IPS-NIHi7 (cell line): Measurements from ENCODE around the gene ISOC1.
A peak's percentile ranks its signal among the peaks of the same experiment; 100 is the strongest.

Experiments used
- DNase-seq: peaks from one replicate; pipeline ENCODE4 v3.0.0; 2012; ENCODE audit warnings: mixed read lengths; ENCODE audit errors: extremely low spot score

ISOC1 gene

DNA sequence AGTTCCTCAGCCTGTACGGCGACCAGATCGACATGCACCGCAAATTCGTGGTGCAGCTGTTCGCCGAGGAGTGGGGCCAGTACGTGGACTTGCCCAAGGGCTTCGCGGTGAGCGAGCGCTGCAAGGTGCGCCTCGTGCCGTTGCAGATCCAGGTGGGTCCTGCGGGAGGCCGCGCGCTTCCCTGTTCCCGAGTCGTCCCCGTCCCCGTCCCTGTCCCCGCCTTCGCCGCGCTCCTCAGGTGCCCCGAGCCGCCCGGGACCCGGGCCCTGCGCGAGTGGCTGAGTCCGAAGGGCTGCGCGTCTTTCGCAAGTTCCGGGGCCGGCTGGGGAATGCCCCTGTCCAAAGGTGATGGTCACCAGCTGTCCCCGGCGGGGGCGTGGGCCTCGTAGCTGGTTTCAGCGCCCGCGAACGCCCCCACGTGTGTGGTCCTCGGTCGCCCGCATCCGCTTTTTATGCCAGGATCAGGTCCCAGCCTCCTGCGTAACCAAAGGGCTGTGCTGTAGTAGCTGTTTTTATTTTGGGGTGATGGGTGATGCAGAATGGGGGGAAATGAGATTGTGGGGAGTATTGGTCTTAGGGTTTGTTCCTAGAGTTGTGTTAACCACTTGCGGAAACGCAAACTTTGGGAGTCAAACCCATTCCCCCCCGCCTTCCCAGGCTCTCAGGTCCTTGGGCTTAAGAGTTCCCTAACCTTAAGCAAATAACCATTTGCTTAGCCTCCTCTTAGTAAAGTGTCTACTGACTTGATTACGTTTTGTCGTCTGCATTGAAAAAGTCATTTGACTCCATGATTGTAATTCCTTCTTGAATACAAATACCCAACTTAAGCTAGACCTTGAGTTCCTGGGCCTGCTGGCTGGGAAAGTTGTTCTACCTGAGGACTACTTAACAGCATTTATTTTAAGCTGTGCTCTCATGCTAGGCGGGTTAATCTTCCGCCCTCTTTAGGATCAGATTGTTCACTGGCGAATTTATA is 663 bp downstream of the ISOC1 start:
- peak; percentile 35 for DNase-seq

DNA sequence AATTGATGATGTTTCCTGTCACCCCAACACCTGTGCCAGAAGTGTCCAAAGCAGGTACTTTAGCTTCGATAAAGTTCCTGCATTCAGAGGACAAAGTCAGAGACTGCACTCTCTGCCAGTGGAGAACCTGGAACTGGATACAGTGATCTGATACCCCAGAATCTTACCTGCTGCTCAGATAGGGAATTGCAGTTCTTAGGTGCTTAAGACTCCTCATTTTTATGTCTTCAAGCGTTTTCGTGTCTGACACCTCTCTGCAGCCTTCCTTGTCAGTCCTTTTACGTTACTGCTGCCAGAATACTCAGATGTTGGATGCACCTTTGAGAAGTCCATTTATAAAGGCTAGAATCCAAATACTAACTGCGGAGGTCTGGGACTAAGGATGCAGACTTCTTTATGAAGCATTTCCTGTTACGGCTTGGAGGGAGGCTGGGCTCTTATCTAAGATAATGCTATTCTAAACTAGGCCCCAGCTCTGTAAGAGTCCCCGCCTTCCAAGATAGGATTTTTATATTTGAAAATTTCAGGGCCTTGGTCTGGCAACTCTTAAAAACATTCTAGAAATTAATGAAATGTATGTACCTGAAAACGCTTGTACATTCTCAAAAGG is 1.9 kb downstream of the ISOC1 start:
- DNase-seq = no peak

DNA sequence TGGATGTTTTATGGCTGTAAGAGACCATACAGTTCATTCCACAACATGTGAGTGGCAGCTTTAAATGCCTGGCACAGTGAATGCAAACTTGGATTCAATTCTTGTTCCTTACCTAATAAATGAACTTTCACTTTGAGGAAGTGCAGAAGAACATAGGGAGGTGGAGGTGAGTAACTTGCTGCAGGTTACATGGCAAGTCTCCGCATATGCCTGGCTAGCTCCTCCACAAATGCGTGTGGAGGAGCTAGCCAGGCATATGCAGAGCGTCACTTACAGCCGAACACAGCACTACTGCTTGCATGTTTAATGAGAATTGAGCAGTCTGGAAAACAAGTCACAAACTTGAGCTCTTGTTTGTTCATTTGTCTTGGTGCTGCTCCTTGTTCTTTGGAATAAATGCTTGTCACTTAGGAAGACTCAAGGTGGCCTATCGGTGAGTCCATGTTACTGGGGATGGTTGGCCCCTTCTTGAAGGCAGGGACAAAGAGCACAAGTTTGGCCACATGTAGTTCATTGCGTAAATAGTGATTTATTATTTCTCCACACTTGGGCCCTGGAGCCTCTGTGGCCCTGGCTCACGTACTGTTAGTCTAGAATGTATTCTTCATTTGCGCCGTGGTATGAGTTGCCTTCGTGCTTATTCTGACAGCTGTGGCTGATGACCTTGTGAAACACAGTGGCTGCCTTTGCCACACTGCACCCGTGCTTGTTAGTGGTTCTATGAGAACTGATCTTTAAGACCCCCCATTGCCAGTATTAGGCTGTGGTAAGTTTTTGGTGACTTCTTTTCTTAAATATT is 3.1 kb downstream of the ISOC1 start:
- DNase-seq = no peak

DNA sequence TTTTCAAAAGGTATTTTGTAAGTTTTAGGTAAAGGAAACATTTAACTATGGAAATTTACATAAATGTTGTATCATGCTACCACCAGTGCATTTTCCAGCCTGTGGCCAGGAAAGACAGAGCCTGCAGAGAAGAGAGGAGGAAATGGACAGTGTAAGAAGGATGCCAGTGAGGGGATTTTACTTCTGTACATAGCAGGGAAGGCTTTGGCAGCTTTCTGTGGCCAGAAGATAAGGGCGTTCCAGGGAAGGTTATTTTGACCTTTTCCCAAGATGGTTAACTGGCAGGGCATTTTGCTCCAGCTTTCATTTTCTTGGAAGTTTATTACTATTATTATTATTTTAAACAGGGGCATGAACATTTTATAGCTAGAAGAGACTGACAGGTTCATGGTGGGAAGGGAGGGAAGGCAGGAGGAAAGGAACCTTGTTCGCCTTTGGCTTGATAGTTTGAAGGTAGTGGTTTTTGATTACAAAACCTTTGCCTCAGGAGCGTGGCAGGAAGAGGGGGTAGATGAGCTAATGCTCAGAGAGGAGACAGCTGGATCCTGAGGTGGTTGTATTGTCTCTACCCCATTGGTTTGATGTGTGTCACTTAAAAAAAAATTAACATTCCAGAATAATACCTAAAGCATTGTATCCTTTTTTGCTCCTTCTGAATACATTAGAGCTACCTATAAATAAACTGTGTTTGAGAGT is 4.1 kb downstream of the ISOC1 start:
- no peak for DNase-seq

DNA sequence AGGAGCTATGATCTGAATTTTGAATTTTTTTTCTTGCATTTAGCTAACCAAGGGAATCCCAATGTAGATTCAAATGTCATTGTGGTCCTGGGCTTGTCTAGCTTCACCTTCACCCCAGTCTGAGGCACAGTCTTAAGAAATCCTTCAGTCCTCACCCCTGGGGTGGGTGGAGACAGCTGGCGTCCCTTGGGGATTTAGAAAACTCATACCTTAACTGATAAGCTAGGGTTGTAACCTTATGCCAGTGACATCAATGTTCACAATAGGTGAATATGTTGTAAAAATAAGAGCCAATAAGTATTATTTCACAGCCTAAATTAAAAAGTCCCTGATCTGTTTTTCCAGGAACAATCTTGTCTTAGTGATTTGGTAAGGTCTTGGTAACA is 4.6 kb downstream of the ISOC1 start:
- DNase-seq = no peak

DNA sequence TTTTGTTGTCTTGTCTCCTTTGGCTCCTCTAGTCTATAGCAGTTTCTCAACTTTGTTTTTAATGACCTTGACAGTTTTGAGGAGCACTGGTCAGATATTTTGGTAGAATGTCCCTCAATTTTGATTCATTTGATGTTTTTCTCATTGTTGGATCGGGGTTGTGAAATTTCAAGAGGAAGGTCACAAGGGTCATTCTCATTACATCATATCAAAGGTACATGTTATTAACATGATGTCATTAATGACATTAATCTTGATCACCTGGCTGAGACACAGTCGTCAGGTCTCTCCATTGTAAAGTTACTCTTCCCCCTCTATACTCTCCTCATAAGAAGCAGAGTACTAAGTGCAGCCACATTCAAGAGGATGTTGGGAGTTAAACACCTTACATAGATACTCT is 7.2 kb downstream of the ISOC1 start:
- no peak for DNase-seq

DNA sequence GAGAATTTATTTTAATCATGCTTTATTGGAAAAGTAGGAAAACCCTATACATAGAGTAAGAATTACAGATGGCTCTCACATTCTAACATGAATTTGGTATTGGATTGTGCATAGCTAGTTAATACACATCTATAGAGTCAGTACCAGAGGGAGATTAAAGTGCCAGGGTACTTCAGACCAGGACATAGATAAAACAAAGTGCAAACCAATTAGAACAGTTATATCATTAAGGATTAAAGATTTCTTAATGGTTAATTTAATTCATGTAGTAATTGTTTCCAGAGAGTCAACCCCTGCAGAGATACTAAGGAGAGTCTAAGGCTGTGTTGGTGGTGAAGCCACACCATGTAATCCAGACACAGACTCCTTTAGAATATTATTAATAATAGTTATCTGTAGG is 8.8 kb downstream of the ISOC1 start:
- no peak for DNase-seq

DNA sequence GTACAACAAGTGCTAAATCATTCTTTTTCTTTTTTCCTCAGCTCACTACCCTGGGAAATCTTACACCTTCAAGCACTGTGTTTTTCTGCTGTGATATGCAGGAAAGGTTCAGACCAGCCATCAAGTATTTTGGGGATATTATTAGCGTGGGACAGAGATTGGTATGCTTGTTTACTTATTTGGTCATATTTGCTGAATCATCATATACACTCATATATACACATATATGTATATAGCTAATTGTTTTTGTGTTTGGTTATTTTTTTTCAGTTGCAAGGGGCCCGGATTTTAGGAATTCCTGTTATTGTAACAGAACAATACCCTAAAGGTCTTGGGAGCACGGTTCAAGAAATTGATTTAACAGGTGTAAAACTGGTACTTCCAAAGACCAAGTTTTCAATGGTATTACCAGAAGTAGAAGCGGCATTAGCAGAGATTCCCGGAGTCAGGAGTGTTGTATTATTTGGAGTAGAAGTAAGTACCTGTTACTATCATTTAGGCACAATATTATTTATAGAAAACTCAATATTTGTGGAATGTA is 10.4 kb downstream of the ISOC1 start:
- DNase-seq = no peak

DNA sequence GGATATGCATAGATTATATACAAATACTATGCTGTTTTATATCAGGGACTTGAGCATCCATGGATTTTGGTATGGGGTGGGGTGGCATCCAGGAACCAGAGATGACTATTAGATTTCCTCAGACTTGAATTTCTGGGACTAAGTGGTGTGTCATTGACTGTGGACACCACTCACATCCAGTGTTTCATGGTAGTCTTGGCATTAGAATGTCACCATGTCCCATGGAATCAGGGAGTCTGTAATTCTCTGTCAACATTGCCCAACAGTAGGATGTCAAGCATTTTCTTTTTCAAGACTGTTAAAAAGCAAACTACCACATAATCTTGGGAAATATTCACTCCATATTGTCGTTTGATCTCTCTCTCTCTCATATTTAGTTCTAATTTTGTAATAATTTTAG is 13.1 kb downstream of the ISOC1 start:
- no peak for DNase-seq

DNA sequence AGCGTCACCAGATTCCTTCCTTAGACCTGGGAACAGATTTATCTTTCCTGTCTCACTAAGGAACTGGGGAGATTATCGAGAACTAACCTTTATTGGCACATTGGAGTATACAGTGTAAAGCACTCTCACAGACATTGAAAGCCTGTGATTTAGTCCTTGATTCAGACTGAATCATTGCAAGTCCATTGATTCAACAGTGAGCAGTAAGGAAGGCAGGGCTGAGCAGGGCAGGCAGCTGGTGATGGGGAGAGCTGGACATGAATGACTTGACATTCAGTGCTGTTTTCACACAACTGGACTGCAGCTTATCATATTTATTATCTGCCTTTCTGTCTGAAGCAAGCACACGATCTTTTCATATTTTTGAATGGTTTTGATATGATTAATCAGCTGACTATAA is 16.2 kb downstream of the ISOC1 start:
- no peak for DNase-seq

DNA sequence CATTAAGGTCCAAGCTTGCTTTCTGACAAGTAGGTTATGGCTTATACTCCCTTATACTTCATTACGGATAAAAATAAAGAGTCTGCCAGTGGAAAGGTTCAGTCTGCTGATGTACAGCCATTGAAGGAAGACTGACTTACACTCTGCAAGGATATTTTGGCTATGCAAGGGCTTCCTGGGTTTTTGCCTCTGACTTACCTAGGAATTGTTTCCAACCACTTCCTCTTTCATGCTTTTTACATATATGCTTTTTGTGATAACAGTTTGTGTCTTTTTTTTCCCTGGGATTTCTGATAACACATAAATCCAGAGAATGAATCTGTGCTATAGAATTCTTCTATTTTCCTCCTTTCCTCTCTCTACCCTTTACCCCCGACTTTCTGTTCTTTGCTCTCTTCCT is 16.8 kb downstream of the ISOC1 start:
- no peak for DNase-seq

DNA sequence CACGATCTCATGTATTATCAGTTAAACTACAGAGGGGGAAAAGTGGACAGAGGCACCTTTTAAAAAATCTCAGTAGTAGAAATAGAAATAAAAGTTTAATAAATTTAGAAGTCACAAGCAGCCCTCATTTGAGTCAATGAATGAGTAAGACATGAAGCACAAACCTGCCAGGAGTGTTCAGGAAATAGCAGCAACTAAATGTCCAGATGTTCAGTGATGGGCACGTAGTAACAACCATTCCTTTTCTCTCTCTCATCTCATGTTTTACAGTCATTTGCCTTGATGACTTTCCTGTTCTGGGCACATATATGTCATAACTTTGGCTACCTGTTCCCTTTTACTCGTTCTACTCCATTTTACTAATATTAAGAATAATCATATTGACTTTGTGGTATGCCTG is 17.7 kb downstream of the ISOC1 start:
- no peak for DNase-seq

DNA sequence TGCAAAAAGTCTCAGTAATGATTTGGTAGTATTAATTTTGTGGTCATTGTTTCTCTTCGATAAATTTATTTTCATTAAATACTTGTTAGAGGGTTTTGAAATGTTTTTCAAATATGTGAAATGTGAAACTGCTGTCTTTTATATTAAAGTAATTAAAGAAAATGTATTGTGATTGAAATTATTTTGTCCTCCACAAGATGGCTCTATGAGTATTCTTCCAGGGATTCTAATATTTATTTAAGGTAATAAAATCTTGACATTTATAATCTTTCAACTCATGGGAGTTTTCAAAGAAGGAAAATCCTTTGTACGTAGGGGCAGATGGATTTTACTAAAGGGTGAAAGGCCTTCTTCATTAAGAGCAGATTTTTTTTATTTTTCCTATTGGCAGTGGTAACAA is 19.3 kb downstream of the ISOC1 start:
- no peak for DNase-seq

DNA sequence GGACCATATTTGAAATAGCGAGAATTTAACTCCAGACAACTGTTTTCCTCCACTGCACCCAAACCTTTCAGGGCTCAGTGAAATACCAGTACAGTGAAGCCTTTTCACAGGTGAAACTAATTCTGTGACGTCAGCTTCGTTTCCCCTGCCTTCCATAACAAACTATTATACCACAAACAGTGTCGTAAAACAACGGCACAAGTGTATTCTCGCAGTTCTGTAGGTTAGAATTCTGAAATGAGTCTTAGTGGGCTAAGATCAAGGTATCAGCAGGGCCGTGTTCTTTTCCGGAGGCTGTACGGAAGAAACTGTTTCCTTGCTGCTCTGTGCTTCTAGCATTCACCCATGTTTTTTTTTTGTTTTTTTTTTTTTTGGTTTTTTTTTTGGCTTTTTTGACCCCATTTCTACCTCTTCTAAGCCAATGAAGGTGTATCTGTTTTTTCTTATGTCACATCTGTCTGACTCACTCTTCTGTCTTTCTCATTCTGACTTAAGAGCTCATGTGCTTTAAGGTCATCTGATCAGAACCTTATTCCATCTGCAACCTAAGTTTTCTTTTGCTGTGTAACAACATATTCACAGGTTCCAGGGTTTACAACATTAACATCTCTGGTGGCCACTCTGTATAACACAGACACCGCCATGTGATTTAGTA is 20.1 kb downstream of the ISOC1 start:
- DNase-seq = no peak

DNA sequence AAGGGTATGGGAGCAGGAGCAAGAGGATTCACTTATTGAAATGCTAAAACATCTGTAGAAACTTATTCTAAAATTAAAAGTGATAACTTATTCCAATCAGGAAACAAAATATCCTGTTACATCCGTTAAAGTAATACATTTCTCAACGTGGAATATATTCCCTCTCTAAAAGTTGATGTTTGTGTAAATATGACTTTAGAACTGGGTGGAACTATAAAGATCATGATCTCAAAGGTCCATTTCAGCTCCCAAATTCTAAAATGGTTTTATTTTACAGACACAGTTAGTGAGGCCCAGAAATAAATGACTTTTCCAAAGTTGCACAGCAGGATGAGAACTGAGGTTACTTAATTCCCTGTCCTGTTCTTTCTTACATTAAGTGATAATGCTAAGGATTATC is 21.1 kb downstream of the ISOC1 start:
- no peak for DNase-seq

DNA sequence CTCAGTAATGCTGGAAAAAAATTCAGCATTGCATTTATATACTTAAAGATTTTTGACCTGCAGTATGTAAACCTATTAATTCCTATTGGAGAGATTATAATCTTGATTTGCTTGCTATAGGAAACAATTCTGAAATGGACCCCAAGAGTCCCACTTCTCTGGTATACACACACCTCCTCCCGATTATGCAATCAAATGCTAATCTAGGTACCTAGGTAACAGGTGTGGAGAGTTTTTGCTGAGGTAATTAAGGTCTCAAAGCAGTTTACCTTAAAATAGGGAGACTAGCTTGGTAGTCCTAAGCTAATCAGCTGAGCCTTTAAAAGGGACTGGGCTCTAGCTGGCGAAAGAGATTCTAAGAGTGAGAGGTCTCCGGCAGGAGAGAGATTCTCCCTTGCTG is 22.2 kb downstream of the ISOC1 start:
- no peak for DNase-seq

DNA sequence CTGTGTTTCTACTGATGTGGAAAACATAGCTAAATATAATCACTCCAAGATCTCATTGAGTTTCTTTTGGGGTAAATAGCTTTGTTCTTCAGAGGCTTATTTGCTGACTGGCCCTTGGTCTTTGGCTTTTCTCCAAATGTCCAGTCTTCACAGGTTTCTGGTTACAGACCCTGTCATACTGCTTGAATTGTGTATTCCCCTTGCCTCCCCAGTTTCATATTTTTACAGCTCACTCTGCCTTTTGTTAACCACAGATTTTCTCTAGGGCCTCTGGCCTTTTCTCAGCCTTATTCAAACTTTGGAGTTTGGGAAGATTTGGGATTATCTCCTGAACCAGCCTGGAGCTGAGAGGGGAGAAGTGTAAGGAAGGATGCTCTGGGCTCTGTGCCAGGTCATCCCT is 23.9 kb downstream of the ISOC1 start:
- no peak for DNase-seq

DNA sequence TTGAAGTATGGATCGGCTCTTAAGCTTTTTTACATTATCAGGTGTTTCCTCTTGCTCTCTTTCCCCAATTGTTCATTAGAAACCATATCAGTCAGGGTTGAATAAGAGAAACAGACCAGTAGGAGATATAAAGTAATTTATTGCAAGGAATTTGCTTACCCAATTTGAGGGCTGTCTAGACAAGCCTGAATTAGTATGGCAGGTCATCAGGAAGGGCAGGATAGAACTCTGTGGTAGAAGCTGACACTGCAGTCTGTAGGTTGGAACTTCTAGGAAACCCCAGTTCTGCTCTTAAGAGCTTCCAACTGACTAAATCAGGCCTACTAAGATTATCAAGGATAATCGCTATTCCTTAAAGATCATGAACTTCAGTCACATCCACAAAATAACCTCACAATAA is 24.3 kb downstream of the ISOC1 start:
- DNase-seq = no peak

DNA sequence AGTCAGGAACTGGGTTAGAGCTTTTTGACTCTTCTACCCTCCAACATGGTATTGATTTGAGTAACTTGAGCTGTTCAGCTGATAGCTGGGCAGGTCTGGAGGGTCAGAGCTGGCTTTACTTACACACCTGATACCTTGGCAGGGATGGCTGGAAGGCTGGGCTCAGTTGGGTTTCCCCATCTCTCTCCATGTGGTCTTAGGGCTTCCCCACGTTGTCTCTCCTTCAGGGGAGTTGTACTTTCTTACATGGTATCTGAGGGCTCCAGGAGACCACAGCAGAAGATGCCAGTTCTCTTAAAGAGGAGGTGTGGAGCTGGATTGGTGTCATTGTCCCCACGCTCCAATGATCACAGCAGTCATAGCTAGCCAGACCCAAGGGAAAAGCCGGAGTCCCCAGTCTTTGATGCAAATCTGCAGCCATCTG is 25.6 kb downstream of the ISOC1 start:
- DNase-seq = no peak

DNA sequence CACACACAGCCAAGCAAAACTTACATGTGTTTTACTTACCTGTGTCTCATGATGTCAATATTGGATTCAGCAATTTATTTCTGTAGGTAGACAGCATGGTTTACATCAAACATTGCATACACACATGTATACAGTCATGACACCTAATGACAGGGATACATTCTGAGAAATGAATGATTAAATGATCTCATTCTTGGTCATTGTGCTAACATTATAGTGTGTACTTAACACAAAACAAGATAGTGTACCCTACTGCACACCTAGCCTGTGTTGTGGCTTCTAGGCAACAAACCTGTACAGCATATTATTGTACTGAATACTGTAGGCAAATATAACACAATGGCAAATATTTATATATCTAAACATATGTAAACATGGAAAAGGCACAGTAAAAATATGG is 28.0 kb downstream of the ISOC1 start:
- DNase-seq = no peak

DNA sequence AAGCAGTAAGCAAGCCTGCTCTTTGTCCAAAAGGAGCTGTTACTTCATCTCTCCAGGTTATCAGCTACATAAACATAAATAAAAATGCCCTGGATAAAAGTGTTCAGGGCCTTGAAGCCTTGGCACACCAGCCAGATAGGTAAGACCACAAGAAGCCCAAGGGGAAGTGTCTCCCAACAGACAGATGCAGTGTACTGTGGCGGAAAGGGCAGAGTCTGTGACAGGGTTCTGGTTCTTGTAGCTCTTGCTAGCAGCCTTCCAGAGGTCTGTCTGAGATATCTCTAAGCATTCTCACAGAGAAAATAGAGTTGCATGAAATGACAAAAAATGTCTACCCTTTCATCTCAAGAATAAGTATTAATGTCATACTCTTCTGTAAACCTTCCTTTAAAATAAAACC is 30.1 kb downstream of the ISOC1 start:
- no peak for DNase-seq
